Uterus (tissue), 4 donors: ENCODE measurements around the gene NLRP13. TPM values are rescaled to one million over a fixed set of nuclear protein-coding genes. Genes with fewer than 3 reads are reported as not detected.

ENCODE experiments used
- DNase-seq, 2 donors: peaks; one replicate each; pipeline ENCODE4 v3.0.0-alpha.2; 2019 to 2020
- H3K27ac ChIP-seq, 2 donors: fragments of 200-600 bp; sonication (generic); 1 replicate in 1 of 2; 2 replicates in 1 of 2; pipeline ENCODE4 v1.5.1; 2016 to 2018
- H3K27me3 ChIP-seq, 2 donors: fragments of 200-600 bp; sonication (generic); one replicate each; pipeline ENCODE4 v1.5.1; 2018 to 2019; ENCODE audit warnings: control low read depth in 1 of 2
- H3K36me3 ChIP-seq, 2 donors: fragments of 200-600 bp; sonication (generic); one replicate each; pipeline ENCODE4 v1.5.1; 2019; ENCODE audit warnings: control low read depth in 1 of 2
- H3K4me1 ChIP-seq, 2 donors: fragments of 200-600 bp; sonication (generic); one replicate each; pipeline ENCODE4 v1.5.1; 2018 to 2019; ENCODE audit warnings: control low read depth in 1 of 2
- H3K4me3 ChIP-seq, 2 donors: fragments of 200-600 bp; sonication (generic); 1 replicate in 1 of 2; 2 replicates in 1 of 2; pipeline ENCODE4 v1.5.1; 2018 to 2019; ENCODE audit warnings: mild to moderate bottlenecking in 1 of 2
- H3K9me3 ChIP-seq, 2 donors: fragments of 200-600 bp; sonication (generic); one replicate each; pipeline ENCODE4 v1.5.1; 2019; ENCODE audit warnings: control low read depth in 1 of 2
- POLR2A ChIP-seq, 2 donors: fragments of 450-650 bp; IDR thresholded peaks; one replicate each; pipeline ENCODE4 v1.6.1; 2016; ENCODE audit warnings: antibody characterized with exemption in 2 of 2, mild to moderate bottlenecking in 1 of 2, moderate library complexity in 1 of 2
- intact Hi-C: fragments of 100-400 bp; cut with DNase I; formaldehyde crosslinking; loops from one replicate; pipeline ENCODE4 v1.15.1; 2023; ENCODE audit warnings: low total_unique reads
- total RNA-seq, 4 donors: library from RNA; depleted of rRNA in 3 of 4; stranded (reverse); fragments of >200 nt in 3 of 4; gene quantifications; one replicate each; pipeline versions ENCODE4 v1.1.0 to v1.2.4, GENCODE V29; 2014 to 2023
- TF ChIP-seq, protein P1 (sequence below), 4 experiments: fragments of 200-600 bp in 2 of 4; fragments of 450-650 bp in 2 of 4; sonication (generic) in 2 of 4; IDR thresholded peaks; one replicate each; pipeline ENCODE4 v1.5.1; 2016 to 2019; ENCODE audit warnings: antibody characterized with exemption in 4 of 4, mild to moderate bottlenecking in 2 of 4, moderate library complexity in 1 of 4
- donor health status: DM: yes; HTN: yes; CAD: no.

NLRP13 gene, protein sequence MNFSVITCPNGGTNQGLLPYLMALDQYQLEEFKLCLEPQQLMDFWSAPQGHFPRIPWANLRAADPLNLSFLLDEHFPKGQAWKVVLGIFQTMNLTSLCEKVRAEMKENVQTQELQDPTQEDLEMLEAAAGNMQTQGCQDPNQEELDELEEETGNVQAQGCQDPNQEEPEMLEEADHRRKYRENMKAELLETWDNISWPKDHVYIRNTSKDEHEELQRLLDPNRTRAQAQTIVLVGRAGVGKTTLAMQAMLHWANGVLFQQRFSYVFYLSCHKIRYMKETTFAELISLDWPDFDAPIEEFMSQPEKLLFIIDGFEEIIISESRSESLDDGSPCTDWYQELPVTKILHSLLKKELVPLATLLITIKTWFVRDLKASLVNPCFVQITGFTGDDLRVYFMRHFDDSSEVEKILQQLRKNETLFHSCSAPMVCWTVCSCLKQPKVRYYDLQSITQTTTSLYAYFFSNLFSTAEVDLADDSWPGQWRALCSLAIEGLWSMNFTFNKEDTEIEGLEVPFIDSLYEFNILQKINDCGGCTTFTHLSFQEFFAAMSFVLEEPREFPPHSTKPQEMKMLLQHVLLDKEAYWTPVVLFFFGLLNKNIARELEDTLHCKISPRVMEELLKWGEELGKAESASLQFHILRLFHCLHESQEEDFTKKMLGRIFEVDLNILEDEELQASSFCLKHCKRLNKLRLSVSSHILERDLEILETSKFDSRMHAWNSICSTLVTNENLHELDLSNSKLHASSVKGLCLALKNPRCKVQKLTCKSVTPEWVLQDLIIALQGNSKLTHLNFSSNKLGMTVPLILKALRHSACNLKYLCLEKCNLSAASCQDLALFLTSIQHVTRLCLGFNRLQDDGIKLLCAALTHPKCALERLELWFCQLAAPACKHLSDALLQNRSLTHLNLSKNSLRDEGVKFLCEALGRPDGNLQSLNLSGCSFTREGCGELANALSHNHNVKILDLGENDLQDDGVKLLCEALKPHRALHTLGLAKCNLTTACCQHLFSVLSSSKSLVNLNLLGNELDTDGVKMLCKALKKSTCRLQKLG
- total RNA-seq: not detected

DNA sequence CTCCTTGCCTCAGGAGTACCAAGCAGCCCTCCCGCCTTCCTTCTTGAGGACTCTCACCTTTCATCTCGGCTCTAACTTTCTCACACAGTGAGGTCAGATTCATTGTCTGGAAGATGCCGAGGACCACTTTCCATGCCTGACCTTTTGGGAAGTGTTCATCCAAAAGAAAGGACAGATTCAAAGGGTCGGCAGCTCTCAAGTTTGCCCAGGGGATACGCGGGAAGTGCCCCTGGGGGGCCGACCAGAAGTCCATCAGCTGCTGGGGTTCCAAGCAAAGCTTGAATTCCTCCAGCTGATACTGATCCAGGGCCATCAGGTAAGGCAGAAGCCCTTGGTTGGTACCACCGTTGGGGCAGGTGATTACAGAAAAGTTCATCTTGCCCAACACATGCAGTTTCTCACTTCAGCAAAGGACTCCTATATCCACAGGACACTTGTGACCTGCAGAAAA, at the start of gene NLRP13:
TSS of gene NLRP13 (minus strand) at position 401 of the 451 bp plus-strand sequence. CDS start at position 376, 25 bp downstream.
- no peak for TF ChIP-seq POLR2A (IDR thresholded peaks at IDR 0.05)
- TF ChIP-seq, protein P1, sequence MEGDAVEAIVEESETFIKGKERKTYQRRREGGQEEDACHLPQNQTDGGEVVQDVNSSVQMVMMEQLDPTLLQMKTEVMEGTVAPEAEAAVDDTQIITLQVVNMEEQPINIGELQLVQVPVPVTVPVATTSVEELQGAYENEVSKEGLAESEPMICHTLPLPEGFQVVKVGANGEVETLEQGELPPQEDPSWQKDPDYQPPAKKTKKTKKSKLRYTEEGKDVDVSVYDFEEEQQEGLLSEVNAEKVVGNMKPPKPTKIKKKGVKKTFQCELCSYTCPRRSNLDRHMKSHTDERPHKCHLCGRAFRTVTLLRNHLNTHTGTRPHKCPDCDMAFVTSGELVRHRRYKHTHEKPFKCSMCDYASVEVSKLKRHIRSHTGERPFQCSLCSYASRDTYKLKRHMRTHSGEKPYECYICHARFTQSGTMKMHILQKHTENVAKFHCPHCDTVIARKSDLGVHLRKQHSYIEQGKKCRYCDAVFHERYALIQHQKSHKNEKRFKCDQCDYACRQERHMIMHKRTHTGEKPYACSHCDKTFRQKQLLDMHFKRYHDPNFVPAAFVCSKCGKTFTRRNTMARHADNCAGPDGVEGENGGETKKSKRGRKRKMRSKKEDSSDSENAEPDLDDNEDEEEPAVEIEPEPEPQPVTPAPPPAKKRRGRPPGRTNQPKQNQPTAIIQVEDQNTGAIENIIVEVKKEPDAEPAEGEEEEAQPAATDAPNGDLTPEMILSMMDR (IDR thresholded peaks at IDR 0.05): no peak
- Histone ChIP-seq H3K36me3 (no peaks in the 10 kb centered on the region), H3K9me3 (no peaks in the 10 kb centered on the region), H3K4me3 (no peak within 1 kb of the TSS), H3K27me3 (no peaks in the 10 kb centered on the region), H3K27ac (no peak within 1 kb of the TSS), H3K4me1 (no peaks in the 10 kb centered on the region)
- DNase-seq: no peak
- intact Hi-C loops: no loop called here

DNA sequence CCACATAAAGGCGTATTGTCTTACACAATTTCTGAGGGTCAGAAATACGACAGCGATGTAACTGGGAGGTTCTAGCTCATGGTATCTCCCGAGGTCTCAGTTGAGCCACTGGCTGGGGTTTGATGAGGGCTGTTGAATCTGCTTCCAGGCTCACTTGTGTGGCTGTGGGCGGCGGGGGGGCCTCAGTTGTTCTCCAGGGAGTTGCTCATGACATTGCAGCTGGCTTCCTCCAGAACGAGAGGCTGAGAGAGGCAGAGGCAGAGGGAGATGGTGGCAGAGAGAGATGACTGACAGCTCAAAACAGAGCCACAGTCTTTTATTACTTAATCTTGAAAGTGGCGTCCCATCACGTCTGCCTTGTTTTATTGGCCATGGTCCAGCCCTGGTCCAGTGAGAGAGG, 48.3 kb upstream of the NLRP13 start:
- intact Hi-C loops: no loop called here
- Histone ChIP-seq H3K27ac (no peak overlapping the region), H3K4me3 (no peak overlapping the region)

GRCh38 chr19:55973982-55974381, 41.8 kb upstream of the NLRP13 start:
- Histone ChIP-seq H3K4me3 (no peak overlapping the region), H3K9me3 (no peaks in the 10 kb centered on the region), H3K4me1 (no peaks in the 10 kb centered on the region), H3K27ac (no peak overlapping the region), H3K27me3 (no peaks in the 10 kb centered on the region), H3K36me3 (no peaks in the 10 kb centered on the region)
- TF ChIP-seq, protein P1 (IDR thresholded peaks at IDR 0.05): no peak
- no peak for TF ChIP-seq POLR2A (IDR thresholded peaks at IDR 0.05)
- intact Hi-C loops: no loop called here
- no peak for DNase-seq

More for the DNA sequence above, 48.3 kb upstream of the NLRP13 start:
- H3K9me3 ChIP-seq: no peaks in the 10 kb centered on the region
- H3K4me1 ChIP-seq: no peaks in the 10 kb centered on the region
- no peak for TF ChIP-seq POLR2A (IDR thresholded peaks at IDR 0.05)
- TF ChIP-seq, protein P1 (IDR thresholded peaks at IDR 0.05): no peak
- no peaks in the 10 kb centered on the region for H3K27me3 ChIP-seq
- no peaks in the 10 kb centered on the region for H3K36me3 ChIP-seq
- no peak for DNase-seq

DNA sequence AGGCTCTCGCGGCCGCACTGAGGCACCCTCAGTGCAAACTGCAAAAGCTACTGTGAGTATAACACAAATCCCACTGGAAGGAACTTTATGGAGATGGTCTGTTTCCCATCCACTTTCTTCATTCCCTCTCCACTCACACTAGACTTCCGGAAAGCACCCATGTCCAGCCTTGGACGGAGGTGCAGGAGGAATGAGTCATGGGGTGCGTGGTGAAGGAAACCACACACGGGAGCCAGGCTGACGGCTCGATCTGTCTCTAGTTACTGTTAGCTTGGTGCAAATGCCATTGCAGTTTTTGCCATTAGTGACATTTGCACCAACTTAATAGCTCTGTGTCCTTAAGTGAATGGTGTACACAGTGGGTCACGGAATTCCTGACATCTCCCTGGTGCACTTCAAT, 30.1 kb upstream of the NLRP13 start:
- intact Hi-C loops: no loop called here
- Histone ChIP-seq H3K9me3 (no peaks in the 10 kb centered on the region), H3K27ac (no peak overlapping the region), H3K4me1 (no peaks in the 10 kb centered on the region), H3K36me3 (no peaks in the 10 kb centered on the region), H3K4me3 (no peak overlapping the region), H3K27me3 (no peaks in the 10 kb centered on the region)
- DNase-seq: no peak
- TF ChIP-seq, protein P1 (IDR thresholded peaks at IDR 0.05): no peak
- TF ChIP-seq POLR2A (IDR thresholded peaks at IDR 0.05): no peak
